Measurements from ENCODE around the gene DCXR. TPM values are rescaled to one million over a fixed set of nuclear protein-coding genes. Genes with fewer than 3 reads are reported as not detected.

Gene DCXR
- total and polyA plus RNA-seq, 2 donors (not counting 3 experiments of a cell fraction or from before 2014, with no cell fraction given): 93.0 to 178 TPM

- no peak overlapping the region for H3K4me2 ChIP-seq (ENCODE audit: insufficient read depth, low read length)
- FAIRE-seq (no peak), DNase-seq (ENCODE audit: low read depth, low spot score) (no peak)
- peaks cover 16% of the 10 kb centered on the region for H3K4me1 ChIP-seq (ENCODE audit: control insufficient read depth, extremely low read depth, insufficient read depth, low read length)
- no peak for TF ChIP-seq POLR2A (IDR thresholded peaks at IDR 0.05; ENCODE audit: low read depth, low read length)
- TF ChIP-seq MYC (IDR thresholded peaks at IDR 0.05; ENCODE audit: low read depth, low read length): no peak
- no peak for TF ChIP-seq EZH2 (IDR thresholded peaks at IDR 0.05; ENCODE audit: borderline replicate concordance, low read depth, low read length, severe bottlenecking)
- no peak for TF ChIP-seq POLR2AphosphoS5 (IDR thresholded peaks at IDR 0.05; ENCODE audit: insufficient read depth, low read depth, low read length)
- no peak for TF ChIP-seq CTCF (IDR thresholded peaks at IDR 0.05; ENCODE audit: extremely low read depth in 1 of 2, insufficient read depth in 1 of 2, low read depth in 1 of 2, low read length in 2 of 2)
- TF ChIP-seq JUN (IDR thresholded peaks at IDR 0.05; ENCODE audit: borderline replicate concordance, insufficient read depth, insufficient read length, low read depth): no peak
- TF ChIP-seq GATA2 (IDR thresholded peaks at IDR 0.05; ENCODE audit: insufficient read depth, insufficient read length, low read depth, low read length): no peak
- no peak for TF ChIP-seq FOS (IDR thresholded peaks at IDR 0.05; ENCODE audit: borderline replicate concordance, insufficient read depth, low read length)
- TF ChIP-seq MAX (IDR thresholded peaks at IDR 0.05; ENCODE audit: insufficient read depth, insufficient read length): no peak
- no peaks in the 10 kb centered on the region for H3K36me3 ChIP-seq (ENCODE audit: control insufficient read depth in 2 of 2, extremely low read depth in 1 of 2, insufficient read depth in 2 of 2, low read length in 2 of 2)
- no peaks in the 10 kb centered on the region for H4K20me1 ChIP-seq (replicated peaks; ENCODE audit: control insufficient read depth, extremely low read depth, insufficient read depth, low read length)
- no TSS peak for BruUV-seq (replicated peaks)
- H3K79me2 ChIP-seq (ENCODE audit: control insufficient read depth, insufficient read depth, low read length): peaks cover 7% of the 10 kb centered on the region
- CTCF ChIA-PET: no interaction called here
- dilution Hi-C loops (cut with MboI; ENCODE audit: extremely low pct_ligation_motif_present, low sequenced_read_pairs): no loop called here
- no peaks in the 10 kb centered on the region for H3K9me3 ChIP-seq (replicated peaks; ENCODE audit: control insufficient read depth, insufficient read depth, low read length)
- H3K27ac ChIP-seq (ENCODE audit: insufficient read depth, low read depth, low read length): no peak overlapping the region
- no peak overlapping the region for H3K9ac ChIP-seq (replicated peaks; ENCODE audit: extremely low read depth, insufficient read depth, low read length)
- POLR2A ChIA-PET: interaction anchor here (0.6 kb wide), 1 partner anchor 60 kb away, joined by 7 read pairs; no protein-coding TSS in a partner anchor
- no peak overlapping the region for H3K4me3 ChIP-seq (replicated peaks in 1 of 3; ENCODE audit: insufficient read depth in 1 of 3, low read depth in 1 of 3, low read length in 3 of 3)
- no peaks in the 10 kb centered on the region for H3K27me3 ChIP-seq (ENCODE audit: control insufficient read depth in 2 of 2, insufficient read depth in 2 of 2, low read length in 2 of 2)
- no peak overlapping the region for H2AFZ ChIP-seq (ENCODE audit: low read depth, low read length)
- intact Hi-C loops (cut with micrococcal nuclease): loop anchor here (10.0 kb wide), 2 partner anchors 200 to 380 kb away; partner anchors contain the start of genes HEXD and OGFOD3
- H3K9me1 ChIP-seq (replicated peaks; ENCODE audit: control insufficient read depth, extremely low read depth, insufficient read depth, low read length): no peaks in the 10 kb centered on the region
Observed at GRCh38 chr17:82034371-82035011, 3.0 kb downstream of the DCXR start.

Data from endothelial cell of umbilical vein (primary cell).